HL-60 (cell line): ENCODE data around the gene SLC22A4.

ENCODE experiments used
- DNase-seq, 2 experiments: peaks; one replicate each; pipeline ENCODE4 v3.0.0-alpha.2; 2010 to 2020; ENCODE audit warnings: low read depth in 1 of 2, low spot score in 1 of 2
- H3K27ac ChIP-seq: fragments of 250-450 bp; sonication (Bioruptor Pico); replicated peaks from 2 replicates; pipeline ENCODE4 v1.5.1; 2020; ENCODE audit warnings: mild to moderate bottlenecking, moderate library complexity
- H3K27me3 ChIP-seq: fragments of 250-450 bp; sonication (Bioruptor Pico); 2 replicates; pipeline ENCODE4 v1.5.1; 2021; ENCODE audit warnings: mild to moderate bottlenecking, moderate library complexity; ENCODE audit not compliant: insufficient read depth, poor library complexity, severe bottlenecking
- H3K4me3 ChIP-seq: replicated peaks from 2 replicates; pipeline ENCODE4 v1.5.1; 2011; ENCODE audit warnings: mild to moderate bottlenecking, control low read depth, low read length; ENCODE audit not compliant: insufficient read depth
- CTCF ChIP-seq: IDR thresholded peaks from one replicate; pipeline ENCODE4 v1.5.1; 2011; ENCODE audit warnings: low read length, control low read depth, inconsistent platforms; ENCODE audit not compliant: insufficient read depth
- GABPA ChIP-seq: IDR thresholded peaks from 2 replicates; pipeline ENCODE4 v1.6.1; 2012; ENCODE audit warnings: low read depth
- POLR2AphosphoS5 ChIP-seq: IDR thresholded peaks from 2 replicates; pipeline ENCODE4 v1.6.1; 2012; ENCODE audit warnings: low read depth
- REST ChIP-seq: IDR thresholded peaks from 2 replicates; pipeline ENCODE4 v1.6.1; 2012; ENCODE audit warnings: low read depth; ENCODE audit not compliant: insufficient replicate concordance
- SPI1 ChIP-seq: IDR thresholded peaks from 2 replicates; pipeline ENCODE4 v1.6.1; 2012; ENCODE audit warnings: low read depth, mild to moderate bottlenecking, borderline replicate concordance

SLC22A4 gene

GRCh38 chr5:132391247-132391646 lies 97.1 kb downstream of the SLC22A4 start:
- TF ChIP-seq SPI1 (no peak), GABPA (no peak), POLR2AphosphoS5 (no peak), CTCF (no peak), REST (no peak)
- no peak overlapping the region for H3K4me3 ChIP-seq

GRCh38 chr5:132391870-132392269 lies 97.7 kb downstream of the SLC22A4 start:
- Histone ChIP-seq H3K27me3 (no peaks in the 10 kb centered on the region), H3K27ac (no peak overlapping the region), H3K4me3 (no peak overlapping the region)
- DNase-seq: no peak
- TF ChIP-seq POLR2AphosphoS5: no peak
- TF ChIP-seq CTCF: no peak
- TF ChIP-seq SPI1: no peak
- no peak for TF ChIP-seq REST
- no peak for TF ChIP-seq GABPA

More at GRCh38 chr5:132391247-132391646, 97.1 kb downstream of the SLC22A4 start:
- DNase-seq: no peak
- no peaks in the 10 kb centered on the region for H3K27me3 ChIP-seq
- no peak overlapping the region for H3K27ac ChIP-seq

- TF ChIP-seq REST (no peak), CTCF (no peak), SPI1 (no peak), GABPA (no peak), POLR2AphosphoS5 (no peak)
- Histone ChIP-seq H3K27me3 (no peaks in the 10 kb centered on the region), H3K4me3 (no peak overlapping the region), H3K27ac (no peak overlapping the region)
- DNase-seq: no peak
Measured at GRCh38 chr5:132392411-132392810, 98.2 kb downstream of the SLC22A4 start.
